PFSK-1 (cell line): ENCODE results near the gene TMEM72.

Experiments
- SIN3A ChIP-seq: IDR thresholded peaks from 2 replicates; pipeline ENCODE4 v1.6.1; 2012; ENCODE audit warnings: mild to moderate bottlenecking, low read length, moderate library complexity, borderline replicate concordance; ENCODE audit not compliant: insufficient read depth
- TF ChIP-seq, protein P1 (sequence below), 2 experiments: IDR thresholded peaks; 2 replicates each; pipeline versions ENCODE4 v1.6.1 to v1.8.0; 2011 to 2012; ENCODE audit warnings: low read depth in 2 of 2, low read length in 2 of 2, control low read depth in 1 of 2, inconsistent platforms in 1 of 2, mild to moderate bottlenecking in 1 of 2, moderate library complexity in 1 of 2; ENCODE audit not compliant: insufficient read depth in 1 of 2

DNA sequence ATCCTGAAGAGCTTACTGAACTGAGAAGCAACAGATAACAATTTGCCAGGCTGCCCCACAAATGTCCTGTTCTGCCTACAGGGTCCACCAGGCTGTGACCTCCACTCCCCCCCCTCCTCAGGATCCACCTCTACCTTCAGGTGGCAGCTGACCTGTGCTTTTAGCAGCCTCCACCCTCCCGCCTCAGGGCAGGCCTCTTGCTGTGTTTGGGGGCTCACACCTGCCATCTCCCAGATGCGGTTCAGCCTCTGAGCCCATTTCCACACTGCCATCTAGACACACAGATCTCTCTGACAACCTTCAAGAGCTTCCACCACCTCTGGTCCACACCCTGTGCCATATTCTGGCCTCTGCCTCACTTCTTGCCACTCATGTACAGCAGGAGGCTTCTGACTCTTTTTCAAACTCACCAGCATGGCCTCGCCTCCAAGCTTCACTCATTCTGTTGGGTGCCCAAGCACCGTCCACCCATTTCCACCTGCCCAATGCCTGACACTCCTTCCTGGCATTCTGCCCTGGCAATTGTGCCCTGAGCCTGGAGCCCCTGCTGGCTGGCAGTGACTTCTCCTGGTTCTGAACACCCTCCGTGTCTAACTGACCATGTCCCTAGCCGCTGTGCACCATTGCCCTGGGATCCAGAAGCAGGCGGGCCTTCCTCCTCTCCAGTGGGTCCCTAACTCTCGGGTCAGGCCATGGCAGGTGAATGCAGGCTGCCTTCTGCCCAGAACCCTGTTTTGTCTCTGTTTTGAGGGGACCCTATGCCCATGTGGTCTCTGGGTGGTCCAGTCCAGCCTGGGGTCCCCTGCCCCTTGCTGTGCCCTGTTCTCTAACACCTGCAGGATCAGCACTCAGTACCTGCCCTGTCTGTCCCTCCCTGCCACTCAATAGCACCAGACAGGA lies 18.5 kb downstream of the TMEM72 start:
- TF ChIP-seq, protein P1, sequence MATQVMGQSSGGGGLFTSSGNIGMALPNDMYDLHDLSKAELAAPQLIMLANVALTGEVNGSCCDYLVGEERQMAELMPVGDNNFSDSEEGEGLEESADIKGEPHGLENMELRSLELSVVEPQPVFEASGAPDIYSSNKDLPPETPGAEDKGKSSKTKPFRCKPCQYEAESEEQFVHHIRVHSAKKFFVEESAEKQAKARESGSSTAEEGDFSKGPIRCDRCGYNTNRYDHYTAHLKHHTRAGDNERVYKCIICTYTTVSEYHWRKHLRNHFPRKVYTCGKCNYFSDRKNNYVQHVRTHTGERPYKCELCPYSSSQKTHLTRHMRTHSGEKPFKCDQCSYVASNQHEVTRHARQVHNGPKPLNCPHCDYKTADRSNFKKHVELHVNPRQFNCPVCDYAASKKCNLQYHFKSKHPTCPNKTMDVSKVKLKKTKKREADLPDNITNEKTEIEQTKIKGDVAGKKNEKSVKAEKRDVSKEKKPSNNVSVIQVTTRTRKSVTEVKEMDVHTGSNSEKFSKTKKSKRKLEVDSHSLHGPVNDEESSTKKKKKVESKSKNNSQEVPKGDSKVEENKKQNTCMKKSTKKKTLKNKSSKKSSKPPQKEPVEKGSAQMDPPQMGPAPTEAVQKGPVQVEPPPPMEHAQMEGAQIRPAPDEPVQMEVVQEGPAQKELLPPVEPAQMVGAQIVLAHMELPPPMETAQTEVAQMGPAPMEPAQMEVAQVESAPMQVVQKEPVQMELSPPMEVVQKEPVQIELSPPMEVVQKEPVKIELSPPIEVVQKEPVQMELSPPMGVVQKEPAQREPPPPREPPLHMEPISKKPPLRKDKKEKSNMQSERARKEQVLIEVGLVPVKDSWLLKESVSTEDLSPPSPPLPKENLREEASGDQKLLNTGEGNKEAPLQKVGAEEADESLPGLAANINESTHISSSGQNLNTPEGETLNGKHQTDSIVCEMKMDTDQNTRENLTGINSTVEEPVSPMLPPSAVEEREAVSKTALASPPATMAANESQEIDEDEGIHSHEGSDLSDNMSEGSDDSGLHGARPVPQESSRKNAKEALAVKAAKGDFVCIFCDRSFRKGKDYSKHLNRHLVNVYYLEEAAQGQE (IDR thresholded peaks at IDR 0.05; ENCODE audit: insufficient read depth in 1 of 2, low read depth in 2 of 2, low read length in 2 of 2) = no peak
- TF ChIP-seq SIN3A = no peak
